Epithelial cell of esophagus (primary cell): ENCODE data around the gene RPS2.

Source experiments
- DNase-seq: peaks from one replicate; pipeline ENCODE4 v3.0.0; 2010; ENCODE audit warnings: low read depth
- H3K4me3 ChIP-seq: 2 replicates; pipeline ENCODE4 v1.5.1; 2011; ENCODE audit warnings: mild to moderate bottlenecking, low read length, control low read depth
- TF ChIP-seq, protein P1 (sequence below): IDR thresholded peaks from 2 replicates; pipeline ENCODE4 v1.5.1; 2011; ENCODE audit warnings: low read depth, mild to moderate bottlenecking, low read length, control low read depth, inconsistent platforms; ENCODE audit not compliant: insufficient read depth; ENCODE audit errors: missing control alignments

RPS2 gene

DNA sequence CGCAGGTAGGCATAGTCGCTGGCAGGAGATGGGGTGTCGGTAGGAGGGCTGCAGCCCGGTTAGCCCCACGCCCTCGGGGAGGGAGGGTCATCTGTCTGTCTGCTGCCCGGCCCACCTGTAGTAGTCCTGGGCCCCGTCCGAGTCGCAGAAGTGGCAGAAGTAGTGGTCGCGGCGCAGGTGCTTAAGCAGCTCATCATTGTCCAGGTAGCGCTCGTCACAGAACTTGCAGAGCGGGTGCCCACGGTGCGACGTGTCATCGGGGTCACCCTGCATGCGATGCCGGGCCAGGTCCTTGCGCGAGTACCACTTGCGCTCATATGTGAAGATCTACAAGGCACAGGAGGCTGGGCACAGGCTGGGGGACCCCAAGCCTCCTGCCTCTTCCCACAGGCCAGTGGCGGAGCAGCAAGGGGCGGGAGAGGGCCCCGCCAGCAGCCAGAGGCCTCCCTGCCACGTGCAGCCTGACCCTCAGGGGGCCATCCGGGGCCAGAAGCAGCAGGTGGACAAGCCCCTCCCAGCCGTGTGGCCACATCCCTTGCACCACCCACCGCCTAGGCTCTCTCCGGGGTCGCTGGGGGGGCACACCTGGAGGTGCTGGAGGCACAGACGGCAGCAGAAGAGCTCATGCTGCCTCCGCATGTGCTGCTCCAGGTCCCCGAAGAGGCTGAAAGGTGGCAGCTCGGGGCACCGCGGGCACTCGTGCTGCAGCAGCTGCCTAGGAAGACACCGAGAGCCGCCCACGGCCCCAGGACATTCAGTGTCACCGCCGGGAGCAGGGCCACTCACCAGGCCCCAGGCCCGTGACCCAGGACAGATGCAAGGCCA lies 38.0 kb upstream of the RPS2 start:
- no peak for DNase-seq
- TF ChIP-seq, protein P1, sequence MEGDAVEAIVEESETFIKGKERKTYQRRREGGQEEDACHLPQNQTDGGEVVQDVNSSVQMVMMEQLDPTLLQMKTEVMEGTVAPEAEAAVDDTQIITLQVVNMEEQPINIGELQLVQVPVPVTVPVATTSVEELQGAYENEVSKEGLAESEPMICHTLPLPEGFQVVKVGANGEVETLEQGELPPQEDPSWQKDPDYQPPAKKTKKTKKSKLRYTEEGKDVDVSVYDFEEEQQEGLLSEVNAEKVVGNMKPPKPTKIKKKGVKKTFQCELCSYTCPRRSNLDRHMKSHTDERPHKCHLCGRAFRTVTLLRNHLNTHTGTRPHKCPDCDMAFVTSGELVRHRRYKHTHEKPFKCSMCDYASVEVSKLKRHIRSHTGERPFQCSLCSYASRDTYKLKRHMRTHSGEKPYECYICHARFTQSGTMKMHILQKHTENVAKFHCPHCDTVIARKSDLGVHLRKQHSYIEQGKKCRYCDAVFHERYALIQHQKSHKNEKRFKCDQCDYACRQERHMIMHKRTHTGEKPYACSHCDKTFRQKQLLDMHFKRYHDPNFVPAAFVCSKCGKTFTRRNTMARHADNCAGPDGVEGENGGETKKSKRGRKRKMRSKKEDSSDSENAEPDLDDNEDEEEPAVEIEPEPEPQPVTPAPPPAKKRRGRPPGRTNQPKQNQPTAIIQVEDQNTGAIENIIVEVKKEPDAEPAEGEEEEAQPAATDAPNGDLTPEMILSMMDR: no peak
- no peak overlapping the region for H3K4me3 ChIP-seq

DNA sequence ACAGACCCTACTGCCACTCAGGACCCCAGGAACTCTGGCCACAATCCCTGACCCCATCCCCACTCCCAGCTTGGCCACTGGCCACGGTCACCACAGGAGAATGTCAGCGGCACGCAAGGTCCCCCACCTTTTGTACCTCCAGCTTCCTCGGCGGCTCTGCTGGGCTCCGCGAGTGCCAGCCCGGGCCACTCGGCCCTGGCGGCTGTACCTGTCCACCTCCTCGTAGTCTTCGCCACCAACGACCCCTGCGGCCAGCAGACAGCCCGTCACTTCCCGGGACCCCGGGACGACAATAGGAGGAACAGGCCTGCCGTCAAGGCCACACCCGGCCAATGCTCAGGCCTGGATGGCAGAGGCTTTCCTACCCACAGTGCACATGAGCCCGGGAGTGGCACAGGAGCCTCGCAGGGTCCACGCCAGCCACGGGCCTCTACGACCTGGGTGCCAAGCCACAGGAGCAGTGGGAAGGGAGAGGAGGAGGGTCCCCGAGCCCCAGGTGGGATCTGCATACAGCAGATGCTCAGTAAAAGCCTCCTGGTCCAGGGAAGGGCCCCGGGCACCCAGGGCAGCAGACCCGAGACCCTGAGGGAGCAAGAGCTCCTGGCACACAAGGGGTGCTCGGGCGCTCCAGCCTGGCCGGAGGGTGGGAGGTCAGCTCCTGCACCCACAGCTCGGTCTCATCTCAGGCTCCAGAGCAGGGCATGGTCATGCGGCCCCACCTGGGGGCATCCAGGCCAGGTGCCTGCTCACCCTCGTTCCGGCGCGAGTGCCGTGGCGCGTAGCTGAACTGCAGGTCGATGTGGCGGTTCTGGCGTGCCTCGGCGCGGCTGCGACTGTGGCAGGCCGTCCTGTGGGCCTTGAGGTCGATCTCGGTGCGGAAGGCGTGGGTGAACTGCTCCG lies 37.1 kb upstream of the RPS2 start:
- no peak overlapping the region for H3K4me3 ChIP-seq
- TF ChIP-seq, protein P1: no peak
- DNase-seq: no peak

DNA sequence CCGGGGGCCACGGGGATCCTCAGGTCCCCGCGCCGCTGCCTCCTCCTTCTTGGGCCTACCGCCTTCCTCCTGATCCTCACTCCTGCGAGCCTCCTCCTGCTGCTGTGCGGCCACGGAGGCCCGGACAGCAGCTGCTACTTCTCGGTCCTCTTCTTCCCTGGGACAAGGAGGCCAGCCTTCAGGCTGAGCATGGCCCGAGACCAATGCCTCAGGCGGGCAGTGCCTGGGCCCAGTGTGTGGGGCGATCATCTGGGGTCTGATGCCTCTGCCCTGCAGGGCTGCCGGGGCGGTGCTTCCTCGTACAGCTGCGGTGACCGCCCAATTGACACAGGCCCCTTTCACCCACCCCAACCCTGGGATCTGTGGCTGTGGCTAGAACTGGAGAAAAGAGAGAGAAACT lies 36.4 kb upstream of the RPS2 start:
- TF ChIP-seq, protein P1: no peak
- H3K4me3 ChIP-seq: no peak overlapping the region
- no peak for DNase-seq

DNA sequence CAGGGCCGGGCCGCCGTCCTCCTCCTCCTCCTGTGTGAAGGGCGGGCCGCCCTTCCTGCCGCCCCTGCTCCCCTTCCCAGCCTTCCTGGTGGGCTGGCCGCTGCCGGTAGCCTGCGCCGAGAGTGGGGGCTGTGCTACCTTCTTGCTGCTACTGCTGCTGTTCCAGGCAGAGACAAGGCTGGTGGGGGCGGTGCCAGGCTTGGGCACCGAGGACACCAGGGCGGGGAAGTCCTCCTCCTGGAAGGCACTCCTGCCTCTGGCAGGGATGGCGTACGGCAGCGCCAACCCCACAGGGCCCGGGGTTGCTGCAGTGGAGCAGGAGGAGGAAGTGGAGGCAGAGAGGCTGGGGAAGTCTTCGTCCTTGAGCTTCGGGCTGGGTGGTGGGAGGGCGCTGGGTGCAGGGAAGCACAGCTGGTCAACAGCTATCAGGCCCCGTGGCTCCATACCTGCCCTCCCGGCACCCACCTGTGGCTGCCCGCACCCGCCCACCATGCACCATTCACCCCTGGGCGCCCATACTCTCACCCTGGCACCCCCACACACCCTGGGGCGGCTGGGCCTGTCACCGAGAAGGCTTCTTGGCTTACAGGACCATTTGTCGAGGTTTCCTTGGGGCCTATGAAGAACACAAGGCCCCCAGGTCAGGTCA lies 35.4 kb upstream of the RPS2 start:
- TF ChIP-seq, protein P1: no peak
- DNase-seq: no peak
- no peak overlapping the region for H3K4me3 ChIP-seq

DNA sequence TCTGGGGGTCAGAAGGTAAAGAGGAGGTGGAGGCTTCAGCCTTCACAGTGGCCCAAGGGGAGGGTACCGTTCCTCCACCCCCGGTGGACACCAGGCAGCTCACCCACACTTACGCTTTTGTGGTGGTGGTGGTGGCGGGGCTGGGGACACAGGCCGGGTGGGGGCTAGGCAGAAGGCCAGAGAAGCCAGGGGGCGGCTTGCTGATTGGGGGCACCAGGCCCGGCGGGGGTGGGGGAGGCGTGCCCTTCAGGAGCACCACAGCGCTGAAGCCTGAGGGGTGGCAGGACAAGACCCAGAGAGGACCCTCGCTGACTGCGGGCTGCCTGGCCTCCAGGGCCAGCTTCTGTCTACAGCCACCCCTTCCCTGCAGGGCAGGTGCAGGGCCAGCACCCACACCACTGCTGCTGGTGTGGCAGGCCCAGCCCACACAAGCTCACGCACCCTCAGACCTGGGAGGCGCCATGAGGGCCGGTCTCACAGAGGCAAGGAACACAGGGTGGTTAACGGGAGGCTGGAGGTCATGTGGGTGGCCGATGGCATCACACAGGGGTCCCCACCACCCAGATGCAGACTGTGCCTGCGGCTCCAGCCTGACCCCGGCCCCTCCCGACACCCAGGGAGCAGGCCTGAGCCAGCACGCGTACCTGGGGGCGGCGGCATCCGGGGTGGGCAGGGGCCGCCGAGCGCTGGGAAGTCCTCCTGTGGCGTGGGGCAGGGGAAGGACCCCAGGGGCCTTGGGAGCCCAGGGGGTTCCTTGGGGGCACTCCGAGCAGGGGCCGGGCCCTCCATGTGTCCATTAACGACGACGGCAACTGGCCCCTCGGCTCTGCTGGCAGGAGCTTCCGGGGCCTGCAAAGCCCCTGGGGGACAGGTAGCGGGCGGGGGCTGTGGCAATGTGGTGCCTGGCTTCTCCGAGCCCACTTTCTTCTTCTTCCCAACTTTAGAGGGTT lies 34.5 kb upstream of the RPS2 start:
- TF ChIP-seq, protein P1: no peak
- no peak overlapping the region for H3K4me3 ChIP-seq
- no peak for DNase-seq

DNA sequence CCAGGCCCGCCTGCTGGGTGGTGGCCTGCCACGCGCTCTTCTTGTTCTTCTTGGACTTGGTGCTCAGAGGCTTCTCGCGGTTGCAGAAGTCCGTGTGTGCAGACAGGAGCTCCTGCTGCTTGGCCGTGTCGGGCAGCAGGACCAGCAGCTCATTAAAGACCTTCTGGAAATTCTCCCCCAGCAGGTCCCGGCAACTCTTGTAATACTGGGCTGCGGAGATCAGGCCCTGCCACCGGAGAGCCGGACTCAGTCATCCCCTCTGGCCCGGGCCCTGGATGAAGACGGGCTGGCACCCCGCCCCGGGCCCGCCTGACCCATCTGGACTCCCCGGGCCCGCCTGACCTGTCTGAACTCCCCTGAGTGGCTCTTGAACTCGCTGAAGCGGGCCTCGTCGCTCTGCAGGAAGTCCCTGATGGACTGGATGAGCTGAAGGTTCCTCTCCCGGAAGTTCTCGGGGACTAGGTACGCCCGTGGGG lies 33.8 kb upstream of the RPS2 start:
- TF ChIP-seq, protein P1: no peak
- H3K4me3 ChIP-seq: no peak overlapping the region
- DNase-seq: no peak
